ENCODE measurements around the gene SEC61A2.

SEC61A2 gene

DNA sequence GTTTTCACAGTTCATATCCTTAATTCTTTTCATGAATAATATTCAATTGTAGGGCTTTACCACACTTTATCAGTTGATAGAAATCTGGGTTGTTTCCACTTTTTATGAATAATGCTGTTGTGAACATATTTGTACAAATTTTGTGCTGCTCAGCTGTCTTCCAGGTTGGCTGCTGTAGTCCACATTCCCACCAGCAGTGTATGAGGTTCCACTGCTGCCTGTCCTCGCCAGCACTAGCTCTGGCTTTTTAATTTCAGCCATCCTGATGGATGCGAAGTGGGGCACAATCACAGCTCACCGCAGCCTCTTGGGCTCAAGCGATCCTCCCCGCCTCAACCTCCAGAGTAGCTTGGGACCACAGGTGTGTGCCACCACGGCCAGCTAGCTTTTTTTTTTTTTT, 33.5 kb downstream of the SEC61A2 start:
- TF ChIP-seq, protein P1, sequence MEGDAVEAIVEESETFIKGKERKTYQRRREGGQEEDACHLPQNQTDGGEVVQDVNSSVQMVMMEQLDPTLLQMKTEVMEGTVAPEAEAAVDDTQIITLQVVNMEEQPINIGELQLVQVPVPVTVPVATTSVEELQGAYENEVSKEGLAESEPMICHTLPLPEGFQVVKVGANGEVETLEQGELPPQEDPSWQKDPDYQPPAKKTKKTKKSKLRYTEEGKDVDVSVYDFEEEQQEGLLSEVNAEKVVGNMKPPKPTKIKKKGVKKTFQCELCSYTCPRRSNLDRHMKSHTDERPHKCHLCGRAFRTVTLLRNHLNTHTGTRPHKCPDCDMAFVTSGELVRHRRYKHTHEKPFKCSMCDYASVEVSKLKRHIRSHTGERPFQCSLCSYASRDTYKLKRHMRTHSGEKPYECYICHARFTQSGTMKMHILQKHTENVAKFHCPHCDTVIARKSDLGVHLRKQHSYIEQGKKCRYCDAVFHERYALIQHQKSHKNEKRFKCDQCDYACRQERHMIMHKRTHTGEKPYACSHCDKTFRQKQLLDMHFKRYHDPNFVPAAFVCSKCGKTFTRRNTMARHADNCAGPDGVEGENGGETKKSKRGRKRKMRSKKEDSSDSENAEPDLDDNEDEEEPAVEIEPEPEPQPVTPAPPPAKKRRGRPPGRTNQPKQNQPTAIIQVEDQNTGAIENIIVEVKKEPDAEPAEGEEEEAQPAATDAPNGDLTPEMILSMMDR (IDR thresholded peaks at IDR 0.05; ENCODE audit: low read depth, low read length, poor library complexity, severe bottlenecking): no peak
- TF ChIP-seq EZH2phosphoT487 (IDR thresholded peaks at IDR 0.05; ENCODE audit: borderline replicate concordance, low read length): no peak
- H3K79me2 ChIP-seq (ENCODE audit: control insufficient read depth, low read length): no peaks in the 10 kb centered on the region
- no peaks in the 10 kb centered on the region for H3K27me3 ChIP-seq (ENCODE audit: control insufficient read depth, low read length)
- no peaks in the 10 kb centered on the region for H3K4me1 ChIP-seq (ENCODE audit: control insufficient read depth, low read length)
- no peak overlapping the region for H3K27ac ChIP-seq (ENCODE audit: low read depth, low read length)
- no peaks in the 10 kb centered on the region for H3K9me3 ChIP-seq (ENCODE audit: control insufficient read depth, insufficient read depth, low read length)
- peaks cover 7% of the 10 kb centered on the region; the same call in 1 of the 2 replicates for H3F3A ChIP-seq (ENCODE audit: control insufficient read depth, insufficient read depth)
- H3K4me3 ChIP-seq (ENCODE audit: low read length): no peak overlapping the region
- no peaks in the 10 kb centered on the region for H3K9me2 ChIP-seq (replicated peaks; ENCODE audit: control insufficient read depth, low read length)
- H3K4me2 ChIP-seq (ENCODE audit: low read length): no peak overlapping the region
- peaks cover 63% of the 10 kb centered on the region for H3K36me3 ChIP-seq (ENCODE audit: control insufficient read depth, low read length)
- no peaks in the 10 kb centered on the region for H4K20me1 ChIP-seq (ENCODE audit: control insufficient read depth, insufficient read depth, low read depth, low read length)

DNA sequence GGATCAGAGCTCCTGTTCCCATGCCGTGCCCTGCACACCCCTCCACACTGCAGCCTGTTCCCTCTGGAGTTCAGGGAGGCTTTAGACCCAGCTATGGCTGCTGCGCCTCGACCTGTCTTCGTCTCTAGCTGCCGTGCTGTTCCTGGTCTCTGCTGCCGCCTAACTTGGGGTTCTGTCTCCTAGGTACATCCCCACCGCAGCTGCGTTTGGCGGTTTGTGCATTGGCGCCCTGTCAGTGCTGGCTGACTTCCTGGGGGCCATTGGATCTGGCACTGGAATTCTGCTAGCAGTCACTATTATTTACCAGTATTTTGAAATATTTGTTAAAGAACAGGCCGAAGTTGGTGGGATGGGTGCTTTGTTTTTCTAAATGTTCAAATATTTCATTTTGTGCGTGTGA, 34.6 kb downstream of the SEC61A2 start:
- H3K4me3 ChIP-seq (ENCODE audit: low read length): no peak overlapping the region
- H3F3A ChIP-seq (ENCODE audit: control insufficient read depth, insufficient read depth): peaks cover 7% of the 10 kb centered on the region; the same call in 1 of the 2 replicates
- H3K27ac ChIP-seq (ENCODE audit: low read depth, low read length): no peak overlapping the region
- H3K36me3 ChIP-seq (ENCODE audit: control insufficient read depth, low read length): peaks cover 65% of the 10 kb centered on the region
- no peak for TF ChIP-seq EZH2phosphoT487 (IDR thresholded peaks at IDR 0.05; ENCODE audit: borderline replicate concordance, low read length)
- TF ChIP-seq, protein P1 (IDR thresholded peaks at IDR 0.05; ENCODE audit: low read depth, low read length, poor library complexity, severe bottlenecking): no peak
- H3K9me3 ChIP-seq (ENCODE audit: control insufficient read depth, insufficient read depth, low read length): no peaks in the 10 kb centered on the region
- H3K4me1 ChIP-seq (ENCODE audit: control insufficient read depth, low read length): no peaks in the 10 kb centered on the region
- no peaks in the 10 kb centered on the region for H3K9me2 ChIP-seq (replicated peaks; ENCODE audit: control insufficient read depth, low read length)
- no peaks in the 10 kb centered on the region for H4K20me1 ChIP-seq (ENCODE audit: control insufficient read depth, insufficient read depth, low read depth, low read length)
- H3K4me2 ChIP-seq (ENCODE audit: low read length): no peak overlapping the region
- H3K27me3 ChIP-seq (ENCODE audit: control insufficient read depth, low read length): no peaks in the 10 kb centered on the region
- H3K79me2 ChIP-seq (ENCODE audit: control insufficient read depth, low read length): no peaks in the 10 kb centered on the region

DNA sequence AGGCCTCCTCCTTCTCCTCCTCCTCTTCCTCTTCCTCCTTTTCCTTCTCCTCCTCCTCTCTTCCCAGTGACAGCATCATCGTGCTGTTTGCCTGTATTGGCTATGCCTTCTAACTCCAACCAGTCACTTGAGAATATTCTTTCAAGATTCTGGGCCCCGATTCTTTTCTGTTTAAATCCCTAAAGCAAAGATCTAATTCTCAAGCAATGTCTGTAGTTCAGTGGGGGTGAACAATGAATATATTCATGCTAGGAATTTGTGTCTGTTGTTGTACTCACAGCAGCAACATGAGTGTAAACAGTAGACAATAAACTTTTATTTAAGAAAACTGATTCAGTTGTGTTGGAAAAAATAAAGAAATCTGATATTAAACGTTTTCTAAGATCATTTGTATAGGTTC, 35.6 kb downstream of the SEC61A2 start:
- no peak overlapping the region for H3K4me3 ChIP-seq (ENCODE audit: low read length)
- no peaks in the 10 kb centered on the region for H3K79me2 ChIP-seq (ENCODE audit: control insufficient read depth, low read length)
- H3K9me3 ChIP-seq (ENCODE audit: control insufficient read depth, insufficient read depth, low read length): no peaks in the 10 kb centered on the region
- H3F3A ChIP-seq (ENCODE audit: control insufficient read depth, insufficient read depth): peaks cover 7% of the 10 kb centered on the region; the same call in 1 of the 2 replicates
- no peaks in the 10 kb centered on the region for H3K9me2 ChIP-seq (replicated peaks; ENCODE audit: control insufficient read depth, low read length)
- no peak overlapping the region for H3K4me2 ChIP-seq (ENCODE audit: low read length)
- no peak overlapping the region for H3K27ac ChIP-seq (ENCODE audit: low read depth, low read length)
- H3K4me1 ChIP-seq (ENCODE audit: control insufficient read depth, low read length): no peaks in the 10 kb centered on the region
- H3K36me3 ChIP-seq (ENCODE audit: control insufficient read depth, low read length): peaks cover 71% of the 10 kb centered on the region
- TF ChIP-seq, protein P1 (IDR thresholded peaks at IDR 0.05; ENCODE audit: low read depth, low read length, poor library complexity, severe bottlenecking): no peak
- no peak for TF ChIP-seq EZH2phosphoT487 (IDR thresholded peaks at IDR 0.05; ENCODE audit: borderline replicate concordance, low read length)
- no peaks in the 10 kb centered on the region for H4K20me1 ChIP-seq (ENCODE audit: control insufficient read depth, insufficient read depth, low read depth, low read length)
- H3K27me3 ChIP-seq (ENCODE audit: control insufficient read depth, low read length): no peaks in the 10 kb centered on the region

Data from DOHH2 (cell line).